Thoracic aorta (tissue), 2 donors: ENCODE measurements around the gene HOXD10. TPM values are rescaled to one million over a fixed set of nuclear protein-coding genes. Genes with fewer than 3 reads are reported as not detected.

Experiments
- ATAC-seq: fragments of 150-250 bp; one replicate; pipeline ENCODE4 v1.8.0; 2017; ENCODE audit warnings: low read depth; ENCODE audit not compliant: insufficient number of reproducible peaks, low FRiP score
- DNase-seq: peaks from one replicate; pipeline ENCODE4 v3.0.0-alpha.2; 2020; ENCODE audit warnings: low spot score
- H3K27ac ChIP-seq, 2 donors: fragments of 200-600 bp; sonication (generic); 1 replicate in 1 of 2; 2 replicates in 1 of 2; pipeline ENCODE4 v1.5.1; 2016; ENCODE audit warnings: mild to moderate bottlenecking in 2 of 2, moderate library complexity in 2 of 2
- H3K27me3 ChIP-seq: fragments of 200-600 bp; sonication (generic); replicated peaks from 2 replicates; pipeline ENCODE4 v1.6.0; 2016; ENCODE audit warnings: mild to moderate bottlenecking; ENCODE audit not compliant: insufficient read depth
- H3K36me3 ChIP-seq: fragments of 200-600 bp; sonication (generic); one replicate; pipeline ENCODE4 v1.5.1; 2016
- H3K4me1 ChIP-seq, 2 donors: fragments of 200-600 bp; sonication (generic); 1 replicate in 1 of 2; 2 replicates in 1 of 2; pipeline versions ENCODE4 v1.5.1 to v1.6.0; 2016; ENCODE audit warnings: low read depth in 2 of 2, mild to moderate bottlenecking in 1 of 2; ENCODE audit not compliant: control insufficient read depth in 1 of 2
- H3K4me3 ChIP-seq: fragments of 200-600 bp; sonication (generic); 2 replicates; pipeline ENCODE4 v1.5.1; 2016; ENCODE audit warnings: mild to moderate bottlenecking
- H3K9me3 ChIP-seq: fragments of 200-600 bp; sonication (generic); 2 replicates; pipeline ENCODE4 v1.5.1; 2016
- total RNA-seq, 2 donors: library from RNA; depleted of rRNA; stranded (reverse); fragments of >200 nt; gene quantifications; one replicate each; pipeline versions ENCODE4 v1.1.0 to v1.2.3, GENCODE V29; 2016
- TF ChIP-seq, protein P1 (sequence below): fragments of 200-600 bp; sonication (generic); IDR thresholded peaks from one replicate; pipeline ENCODE4 v1.5.1; 2019; ENCODE audit warnings: antibody characterized with exemption

Gene HOXD10
- total RNA-seq, 2 donors from 2014 or later = not detected

DNA sequence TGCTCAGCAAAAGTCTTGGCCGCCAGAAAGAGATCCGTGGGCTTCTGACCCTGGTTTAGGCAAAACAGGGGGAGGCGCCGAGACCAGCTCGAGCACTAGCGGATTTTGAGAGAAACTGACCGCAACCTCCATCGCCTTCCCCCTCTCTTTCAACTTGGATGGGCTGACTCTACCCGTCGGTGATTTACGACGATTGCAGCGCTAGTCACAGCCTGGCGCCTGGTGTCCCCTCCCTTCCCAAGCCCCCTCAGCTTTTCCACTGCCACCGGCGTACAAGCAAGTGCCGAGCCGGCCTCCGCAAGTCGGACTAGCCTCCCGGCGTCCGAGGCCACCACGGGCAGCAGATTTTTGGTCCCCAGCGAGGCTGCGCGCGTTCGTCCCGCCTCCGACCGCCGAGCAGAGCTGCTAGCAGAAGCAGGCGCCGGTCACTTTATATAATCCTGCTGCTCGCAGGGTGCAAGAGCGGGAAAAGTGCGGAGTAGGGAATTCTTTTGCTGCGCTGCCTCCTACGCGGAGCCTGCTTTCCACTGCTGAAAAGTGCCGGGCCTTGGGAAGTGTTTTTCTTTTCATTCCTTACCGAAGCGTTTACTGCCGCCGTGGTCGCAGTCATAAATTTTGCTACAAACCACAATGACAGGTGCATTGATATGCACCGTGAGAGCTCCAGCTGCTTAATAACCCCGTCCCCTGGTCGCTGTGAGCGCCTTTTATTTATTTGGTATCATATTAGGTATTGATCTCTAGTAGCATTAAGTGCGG is 48.2 kb downstream of the HOXD10 start:
- Histone ChIP-seq H3K36me3 (no peaks in the 10 kb centered on the region), H3K27ac (no peak overlapping the region), H3K4me1 (peaks cover 0 to 24% of the 10 kb centered on the region in 2 donors), H3K27me3 (no peaks in the 10 kb centered on the region), H3K4me3 (no peak overlapping the region), H3K9me3 (no peaks in the 10 kb centered on the region)
- TF ChIP-seq, protein P1, sequence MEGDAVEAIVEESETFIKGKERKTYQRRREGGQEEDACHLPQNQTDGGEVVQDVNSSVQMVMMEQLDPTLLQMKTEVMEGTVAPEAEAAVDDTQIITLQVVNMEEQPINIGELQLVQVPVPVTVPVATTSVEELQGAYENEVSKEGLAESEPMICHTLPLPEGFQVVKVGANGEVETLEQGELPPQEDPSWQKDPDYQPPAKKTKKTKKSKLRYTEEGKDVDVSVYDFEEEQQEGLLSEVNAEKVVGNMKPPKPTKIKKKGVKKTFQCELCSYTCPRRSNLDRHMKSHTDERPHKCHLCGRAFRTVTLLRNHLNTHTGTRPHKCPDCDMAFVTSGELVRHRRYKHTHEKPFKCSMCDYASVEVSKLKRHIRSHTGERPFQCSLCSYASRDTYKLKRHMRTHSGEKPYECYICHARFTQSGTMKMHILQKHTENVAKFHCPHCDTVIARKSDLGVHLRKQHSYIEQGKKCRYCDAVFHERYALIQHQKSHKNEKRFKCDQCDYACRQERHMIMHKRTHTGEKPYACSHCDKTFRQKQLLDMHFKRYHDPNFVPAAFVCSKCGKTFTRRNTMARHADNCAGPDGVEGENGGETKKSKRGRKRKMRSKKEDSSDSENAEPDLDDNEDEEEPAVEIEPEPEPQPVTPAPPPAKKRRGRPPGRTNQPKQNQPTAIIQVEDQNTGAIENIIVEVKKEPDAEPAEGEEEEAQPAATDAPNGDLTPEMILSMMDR = no peak
- DNase-seq (no peak), ATAC-seq (no peak)

DNA sequence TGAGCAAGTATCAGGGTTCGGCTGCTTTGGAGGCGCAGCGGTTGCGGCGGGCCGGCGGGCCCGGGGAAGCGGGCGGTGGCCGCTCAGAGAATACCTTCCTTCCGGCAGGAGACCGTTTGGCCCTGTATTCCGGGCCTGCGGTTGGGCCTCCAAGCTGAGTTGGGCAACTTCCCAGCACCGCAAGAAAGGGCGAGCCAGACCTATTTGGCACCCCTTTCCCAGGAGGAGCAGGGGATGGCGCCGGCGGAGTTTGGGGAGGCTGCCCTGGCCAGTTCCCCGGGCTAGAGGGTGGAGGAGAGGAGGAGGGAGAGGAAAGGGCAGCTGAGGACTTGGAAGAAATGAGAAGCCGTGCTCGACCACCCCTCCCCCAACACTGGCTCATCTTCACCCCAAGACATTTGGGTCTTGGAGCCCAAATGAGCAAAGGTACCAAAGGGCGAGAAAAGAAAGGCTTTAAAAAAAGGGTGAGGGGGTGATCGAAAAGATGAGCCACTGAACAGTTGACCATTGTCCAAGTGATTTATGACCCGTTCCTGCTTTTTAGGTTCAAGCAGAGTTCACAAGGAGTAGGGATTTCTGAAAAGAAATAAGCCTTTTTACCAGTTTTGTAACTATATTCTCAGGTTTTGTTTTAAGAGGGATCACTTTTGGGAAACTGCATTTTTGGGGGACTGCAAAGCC is 48.9 kb downstream of the HOXD10 start:
- no peaks in the 10 kb centered on the region for H3K36me3 ChIP-seq
- no peaks in the 10 kb centered on the region for H3K27me3 ChIP-seq
- H3K9me3 ChIP-seq = no peaks in the 10 kb centered on the region
- ATAC-seq (no peak), DNase-seq (no peak)
- no peak overlapping the region for H3K27ac ChIP-seq
- peaks cover 0 to 17% of the 10 kb centered on the region in 2 donors for H3K4me1 ChIP-seq
- H3K4me3 ChIP-seq = no peak overlapping the region
- TF ChIP-seq, protein P1 = no peak

DNA sequence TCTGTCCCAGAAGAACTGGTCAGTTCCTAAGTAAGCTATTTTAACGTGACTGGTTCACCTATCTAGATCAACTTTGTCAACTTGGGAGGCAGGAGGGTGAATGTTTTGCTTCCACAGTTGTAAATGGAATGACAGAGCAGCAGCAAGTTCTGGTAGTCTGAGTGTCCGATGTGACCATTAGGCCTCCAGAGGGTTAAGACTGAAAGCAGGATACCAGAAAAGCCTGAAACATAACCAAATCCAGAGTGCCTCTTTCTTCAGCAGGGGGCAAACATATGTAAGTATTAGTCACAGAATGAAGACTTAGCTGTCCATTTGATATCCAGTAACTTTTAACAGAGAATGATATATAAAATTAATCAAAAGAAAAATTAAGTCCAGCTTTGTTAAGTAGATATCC is 49.7 kb downstream of the HOXD10 start:
- Histone ChIP-seq H3K4me1 (peaks cover 0 to 10% of the 10 kb centered on the region in 2 donors), H3K9me3 (no peaks in the 10 kb centered on the region), H3K27me3 (no peaks in the 10 kb centered on the region), H3K4me3 (no peak overlapping the region), H3K27ac (no peak overlapping the region), H3K36me3 (no peaks in the 10 kb centered on the region)
- ATAC-seq (no peak), DNase-seq (no peak)
- TF ChIP-seq, protein P1 = no peak

DNA sequence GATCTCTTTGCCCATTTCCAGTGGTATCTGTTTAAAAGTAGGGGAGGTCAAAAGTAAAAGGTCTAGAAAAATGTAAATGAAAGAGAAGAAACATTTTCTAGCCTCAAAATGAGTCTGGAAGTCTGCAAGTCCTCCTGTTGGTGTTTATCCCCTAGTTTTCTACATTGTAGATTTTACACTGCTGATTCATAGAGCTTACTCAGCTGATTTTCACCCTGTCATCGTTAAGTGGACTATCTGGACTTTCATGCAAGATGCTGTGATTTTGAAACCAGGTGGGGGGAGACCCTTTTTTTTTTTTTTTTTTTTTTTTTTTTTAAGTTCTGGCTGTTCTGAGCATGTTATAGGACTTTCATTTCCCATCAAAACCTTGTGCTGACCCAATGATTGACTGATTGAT is 50.8 kb downstream of the HOXD10 start:
- Histone ChIP-seq H3K9me3 (no peaks in the 10 kb centered on the region), H3K4me1 (no peaks in the 10 kb centered on the region), H3K27ac (no peak overlapping the region), H3K27me3 (peaks cover 2% of the 10 kb centered on the region), H3K36me3 (no peaks in the 10 kb centered on the region), H3K4me3 (no peak overlapping the region)
- TF ChIP-seq, protein P1 = no peak
- DNase-seq (no peak), ATAC-seq (no peak)

DNA sequence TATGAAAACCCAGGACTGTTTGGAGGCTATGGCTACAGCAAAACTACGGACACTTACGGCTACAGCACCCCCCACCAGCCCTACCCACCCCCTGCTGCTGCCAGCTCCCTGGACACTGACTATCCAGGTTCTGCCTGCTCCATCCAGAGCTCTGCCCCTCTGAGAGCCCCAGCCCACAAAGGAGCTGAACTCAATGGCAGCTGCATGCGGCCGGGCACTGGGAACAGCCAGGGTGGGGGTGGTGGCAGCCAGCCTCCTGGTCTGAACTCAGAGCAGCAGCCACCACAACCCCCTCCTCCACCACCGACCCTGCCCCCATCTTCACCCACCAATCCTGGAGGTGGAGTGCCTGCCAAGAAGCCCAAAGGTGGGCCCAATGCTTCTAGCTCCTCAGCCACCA is 52.6 kb downstream of the HOXD10 start:
- Histone ChIP-seq H3K36me3 (no peaks in the 10 kb centered on the region), H3K4me3 (no peak overlapping the region), H3K9me3 (no peaks in the 10 kb centered on the region), H3K27me3 (peaks cover 7% of the 10 kb centered on the region), H3K4me1 (no peaks in the 10 kb centered on the region), H3K27ac (no peak overlapping the region)
- DNase-seq (no peak), ATAC-seq (no peak)
- TF ChIP-seq, protein P1 = no peak

Other genes starting within 250 kb of the HOXD10 start
- 10 to 100 TPM; 13.5 to 25.5 TPM for gene LNPK, start 114.5 kb upstream of the HOXD10 start, total RNA-seq
- not detected for gene EVX2, start 32.8 kb upstream of the HOXD10 start, total RNA-seq
- gene HOXD13, start 24.1 kb upstream of the HOXD10 start, total RNA-seq = not detected
- gene HOXD12, start 17.0 kb upstream of the HOXD10 start, total RNA-seq = not detected
- not detected for gene HOXD11, start 9.5 kb upstream of the HOXD10 start, total RNA-seq
- 1 to 10 TPM in 1 of 2 donors, not detected in 1; 1.4 TPM for gene HOXD9, start 5.9 kb downstream of the HOXD10 start, total RNA-seq
- 10 to 100 TPM in 1 of 2 donors, 1 to 10 TPM in 1; 3.9 to 11.2 TPM for gene HOXD8, start 12.9 kb downstream of the HOXD10 start, total RNA-seq
- gene HOXD4, start 34.8 kb downstream of the HOXD10 start, total RNA-seq = 1 to 10 TPM; 4.8 to 9.3 TPM
- gene HOXD3, start 40.5 kb downstream of the HOXD10 start, total RNA-seq = 1 to 10 TPM; 1.2 to 3.9 TPM
- under 1 TPM in 1 of 2 donors, not detected in 1; 0.71 TPM for gene HOXD1, start 71.9 kb downstream of the HOXD10 start, total RNA-seq
- gene MTX2, start 152.7 kb downstream of the HOXD10 start, total RNA-seq = 10 to 100 TPM; 14.1 to 14.2 TPM